Stimulated activated CD8-positive, alpha-beta memory T cell treated with anti-CD3 and anti-CD28 coated beads, Interleukin-15, amount 100 ng/mL, for 1 hour (primary cell): ENCODE results near the gene MYOM1.
"Not testable (repeated sequence)": the region's sequence is repeated elsewhere in the genome, so short reads cannot be mapped to it uniquely, and the experiment has no call there.

Experiments used
- DNase-seq: peaks from one replicate; pipeline ENCODE4 v3.0.0-alpha.2; 2020; ENCODE audit warnings: low read depth

Gene MYOM1

GRCh38 chr18:3027370-3027891 is 192.3 kb downstream of the MYOM1 start:
- no peak for DNase-seq

- DNase-seq, result no peak
These were observed 194.2 kb downstream of the MYOM1 start for GRCh38 chr18:3025544-3025943.

GRCh38 chr18:3023603-3024002 is 196.2 kb downstream of the MYOM1 start:
- not testable (repeated sequence) for DNase-seq
